ENCODE results near the gene NT5DC1.

The NT5DC1 gene

DNA sequence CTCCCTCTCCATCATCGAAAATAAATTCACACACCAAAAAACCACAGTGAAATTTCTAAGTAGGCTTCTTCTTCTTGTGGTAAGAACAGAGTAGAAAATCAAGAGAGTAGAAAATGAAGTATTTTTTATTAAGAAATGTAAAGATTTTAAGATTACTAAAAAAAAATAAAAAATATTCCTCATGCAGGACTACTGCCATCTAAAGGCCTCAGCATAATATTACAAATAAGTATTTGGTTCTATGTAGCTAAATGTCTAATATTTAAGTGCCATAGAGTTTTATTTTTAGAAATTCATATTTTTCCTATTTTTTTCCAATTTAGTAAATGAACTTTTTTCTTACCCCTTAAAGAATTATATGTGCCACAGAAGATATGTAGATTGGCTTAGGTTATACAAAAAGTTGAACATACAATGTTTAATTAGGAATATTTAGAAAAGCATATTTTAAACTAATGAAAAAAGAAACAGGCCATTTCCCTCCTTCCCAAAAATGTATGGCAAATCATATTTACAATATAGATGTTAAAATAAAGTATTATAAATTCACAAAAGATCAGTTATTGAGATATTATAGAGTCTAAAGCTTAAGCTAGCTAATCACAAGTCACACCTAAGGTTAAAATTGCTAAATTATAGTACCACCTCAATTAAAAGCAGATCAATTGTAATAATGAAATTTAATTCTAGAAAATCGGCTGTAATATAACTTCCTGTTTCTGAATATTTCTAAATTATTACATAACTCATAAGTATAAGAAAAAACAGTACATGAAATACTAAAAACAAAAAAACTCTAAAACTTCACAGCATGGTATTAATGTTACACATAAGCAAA, 3.5 kb upstream of the NT5DC1 start:
- POLR2A ChIA-PET, result no interaction called here
- TF ChIP-seq, protein P1, sequence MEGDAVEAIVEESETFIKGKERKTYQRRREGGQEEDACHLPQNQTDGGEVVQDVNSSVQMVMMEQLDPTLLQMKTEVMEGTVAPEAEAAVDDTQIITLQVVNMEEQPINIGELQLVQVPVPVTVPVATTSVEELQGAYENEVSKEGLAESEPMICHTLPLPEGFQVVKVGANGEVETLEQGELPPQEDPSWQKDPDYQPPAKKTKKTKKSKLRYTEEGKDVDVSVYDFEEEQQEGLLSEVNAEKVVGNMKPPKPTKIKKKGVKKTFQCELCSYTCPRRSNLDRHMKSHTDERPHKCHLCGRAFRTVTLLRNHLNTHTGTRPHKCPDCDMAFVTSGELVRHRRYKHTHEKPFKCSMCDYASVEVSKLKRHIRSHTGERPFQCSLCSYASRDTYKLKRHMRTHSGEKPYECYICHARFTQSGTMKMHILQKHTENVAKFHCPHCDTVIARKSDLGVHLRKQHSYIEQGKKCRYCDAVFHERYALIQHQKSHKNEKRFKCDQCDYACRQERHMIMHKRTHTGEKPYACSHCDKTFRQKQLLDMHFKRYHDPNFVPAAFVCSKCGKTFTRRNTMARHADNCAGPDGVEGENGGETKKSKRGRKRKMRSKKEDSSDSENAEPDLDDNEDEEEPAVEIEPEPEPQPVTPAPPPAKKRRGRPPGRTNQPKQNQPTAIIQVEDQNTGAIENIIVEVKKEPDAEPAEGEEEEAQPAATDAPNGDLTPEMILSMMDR (IDR thresholded peaks at IDR 0.05; ENCODE audit: insufficient read depth, low read length, missing control alignments), result peak; percentile 14
- no peak overlapping the region for H3K4me3 ChIP-seq (ENCODE audit: low read depth, low read length)
- no peak for DNase-seq (ENCODE audit: low read depth, low spot score)
- CTCF ChIA-PET, result interaction anchor here (0.5 to 5.0 kb wide), 22 partner anchors 9 to 618 kb away, joined by 3 to 122 read pairs (median 4); partner anchors contain the start of gene FRK

DNA sequence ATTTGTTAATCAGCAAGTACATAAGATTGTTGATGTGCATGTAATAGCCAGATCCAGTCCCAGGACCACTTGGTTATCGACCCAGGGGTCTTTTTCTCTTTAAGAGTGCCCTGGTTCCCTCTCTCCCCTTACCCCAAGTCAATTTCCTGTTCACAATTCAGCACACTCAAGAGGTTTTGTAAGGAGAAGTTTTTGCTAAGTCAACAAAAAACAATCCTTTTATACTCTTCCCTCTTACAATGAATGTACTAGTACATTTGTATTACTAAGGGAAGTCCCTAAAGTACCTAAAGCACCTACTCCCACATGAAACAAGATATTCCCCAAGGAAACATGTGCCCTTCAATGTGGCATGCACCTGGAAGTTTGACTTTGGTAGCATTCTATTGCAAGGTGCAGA, 1.6 kb upstream of the NT5DC1 start:
- H3K4me3 ChIP-seq (ENCODE audit: low read depth, low read length), result no peak overlapping the region
- CTCF ChIA-PET, result interaction anchor here (1.1 to 5.0 kb wide), 3 partner anchors 11 to 87 kb away, joined by 3 to 122 read pairs (median 5); no protein-coding TSS in a partner anchor
- TF ChIP-seq, protein P1 (IDR thresholded peaks at IDR 0.05; ENCODE audit: insufficient read depth, low read length, missing control alignments), result no peak
- POLR2A ChIA-PET, result no interaction called here
- no peak for DNase-seq (ENCODE audit: low read depth, low spot score)

DNA sequence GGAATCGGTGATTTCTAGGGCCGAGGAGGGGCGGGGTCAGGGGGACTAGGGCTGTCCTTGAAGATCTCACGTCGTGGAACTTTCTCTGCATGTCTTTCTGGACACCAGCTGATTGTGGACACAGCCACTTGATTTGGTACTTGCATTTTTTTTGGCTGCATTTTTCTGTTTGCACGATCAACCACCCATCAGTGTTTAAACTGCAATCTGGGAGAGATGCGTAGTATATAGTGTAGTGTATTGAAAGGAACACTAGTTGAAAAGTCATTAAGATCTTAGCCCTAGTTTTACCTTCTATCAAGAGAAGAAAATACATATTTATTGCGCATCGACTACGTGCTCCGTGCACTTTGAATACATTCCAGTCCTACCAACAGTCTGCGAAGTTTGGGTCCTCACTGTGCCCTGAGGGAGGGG, 657 bp downstream of the NT5DC1 start:
- ChIA-PET POLR2A (interaction anchor here (1.3 to 1.4 kb wide), 2 partner anchors 14 to 21 kb away, joined by 5 to 7 read pairs; no protein-coding TSS in a partner anchor), CTCF (interaction anchor here (1.1 to 4.1 kb wide), 9 partner anchors 8 to 129 kb away, joined by 3 to 44 read pairs (median 4); no protein-coding TSS in a partner anchor)
- peak overlapping the region; percentile 86 for H3K4me3 ChIP-seq (ENCODE audit: low read depth, low read length)
- DNase-seq (ENCODE audit: low read depth, low spot score), result no peak
- TF ChIP-seq, protein P1 (IDR thresholded peaks at IDR 0.05; ENCODE audit: insufficient read depth, low read length, missing control alignments), result no peak

DNA sequence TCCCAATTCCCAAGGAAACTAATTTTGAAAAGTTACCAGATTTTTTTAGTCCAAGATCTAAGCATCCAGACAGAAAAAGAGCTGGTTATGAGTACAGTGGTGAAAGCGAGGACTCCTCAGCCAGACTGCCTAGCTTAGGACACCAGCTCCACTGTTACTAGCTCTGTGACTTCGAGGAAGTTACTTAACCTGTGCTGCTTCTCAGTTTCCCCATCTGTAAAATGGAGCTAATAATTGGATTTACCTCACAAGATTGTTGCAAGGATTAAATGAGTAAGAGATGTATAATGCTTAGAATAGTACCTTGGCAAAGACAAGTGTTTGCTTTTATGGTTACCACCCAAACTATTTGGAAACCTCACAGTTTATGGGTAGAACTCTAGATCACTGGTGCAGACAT, 1.1 kb downstream of the NT5DC1 start:
- POLR2A ChIA-PET, result interaction anchor here (1.3 kb wide), 1 partner anchor 20 kb away, joined by 5 read pairs; no protein-coding TSS in a partner anchor
- CTCF ChIA-PET, result interaction anchor here (0.7 to 4.1 kb wide), 8 partner anchors 11 to 116 kb away, joined by 3 to 44 read pairs (median 6); no protein-coding TSS in a partner anchor
- no peak for DNase-seq (ENCODE audit: low read depth, low spot score)
- H3K4me3 ChIP-seq (ENCODE audit: low read depth, low read length), result peak overlapping the region; percentile 86
- TF ChIP-seq, protein P1 (IDR thresholded peaks at IDR 0.05; ENCODE audit: insufficient read depth, low read length, missing control alignments), result no peak

DNA sequence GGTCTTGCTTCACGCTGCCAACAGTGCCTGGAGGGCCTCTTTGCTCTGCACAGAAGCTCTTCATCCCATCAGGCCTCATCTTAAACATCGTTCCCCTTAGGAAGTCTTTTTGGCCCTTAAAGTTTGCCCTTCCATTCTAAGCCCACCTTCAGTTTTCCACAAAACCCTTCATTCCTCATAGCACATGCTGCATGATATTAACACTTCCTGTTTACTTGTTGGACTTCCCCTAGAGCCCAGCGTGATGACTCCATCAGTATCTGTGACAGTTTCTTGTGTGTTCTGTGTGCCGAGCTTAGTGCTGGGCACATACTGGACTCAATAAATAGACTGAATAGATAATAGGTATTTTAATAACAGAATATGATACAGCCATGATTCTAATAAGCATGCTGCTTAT, 2.2 kb downstream of the NT5DC1 start:
- CTCF ChIA-PET, result interaction anchor here (1.3 to 4.1 kb wide), 4 partner anchors 10 to 91 kb away, joined by 3 to 44 read pairs (median 22); no protein-coding TSS in a partner anchor
- no peak overlapping the region for H3K4me3 ChIP-seq (ENCODE audit: low read depth, low read length)
- DNase-seq (ENCODE audit: low read depth, low spot score), result no peak
- POLR2A ChIA-PET, result no interaction called here
- TF ChIP-seq, protein P1 (IDR thresholded peaks at IDR 0.05; ENCODE audit: insufficient read depth, low read length, missing control alignments), result no peak

DNA sequence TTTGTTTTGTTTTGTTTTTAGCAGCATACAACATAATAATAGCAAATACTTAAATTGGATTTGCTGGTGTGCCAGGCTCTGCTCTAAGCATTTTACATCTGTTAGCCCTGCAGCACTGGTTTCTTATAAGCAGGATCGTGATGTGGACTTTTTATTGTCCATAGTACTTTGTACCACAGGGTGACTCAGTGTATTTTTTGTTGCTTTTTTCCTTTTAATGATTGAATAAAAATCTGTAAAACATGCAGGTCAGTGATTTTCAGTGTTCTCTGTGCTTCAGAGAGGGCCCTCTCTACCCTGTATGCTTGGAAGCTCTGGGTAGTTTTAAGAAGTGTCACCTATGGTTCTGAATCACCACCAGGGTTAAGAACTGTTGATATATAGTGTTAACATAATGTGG, 4.0 kb downstream of the NT5DC1 start:
- H3K4me3 ChIP-seq (ENCODE audit: low read depth, low read length), result no peak overlapping the region
- ChIA-PET CTCF (interaction anchor here (1.1 kb wide), 1 partner anchor 8 kb away, joined by 5 read pairs; no protein-coding TSS in a partner anchor), POLR2A (no interaction called here)
- TF ChIP-seq, protein P1 (IDR thresholded peaks at IDR 0.05; ENCODE audit: insufficient read depth, low read length, missing control alignments), result no peak
- no peak for DNase-seq (ENCODE audit: low read depth, low spot score)

All from AG04449 (cell line).